ENCODE measurements around the gene TMEM44. TPM values are rescaled to one million over a fixed set of nuclear protein-coding genes. Genes with fewer than 3 reads are reported as not detected.

TMEM44 gene
- total RNA-seq, 3 donors from 2014 or later = 9.4 to 12.8 (median 9.6) TPM

GRCh38 chr3:194604126-194604525 is 29.1 kb downstream of the TMEM44 start:
- TF ChIP-seq POLR2AphosphoS5 (IDR thresholded peaks at IDR 0.05) (no peak), CTCF (IDR thresholded peaks at IDR 0.05) (no peak), POLR2A (IDR thresholded peaks at IDR 0.05) (no peak)
- Histone ChIP-seq H3K27me3 (no peaks in the 10 kb centered on the region), H3K9me3 (no peaks in the 10 kb centered on the region), H3K36me3 (no peaks in the 10 kb centered on the region), H3K27ac (no peak overlapping the region), H3K4me1 (no peaks in the 10 kb centered on the region), H3K4me3 (no peak overlapping the region)
- intact Hi-C loops (cut with DNase I; ENCODE audit: low total_unique reads) = no loop called here
- no peak for DNase-seq (ENCODE audit: low spot score in 2 of 2)

- Histone ChIP-seq H3K4me3 (no peak overlapping the region), H3K27ac (no peak overlapping the region), H3K27me3 (no peaks in the 10 kb centered on the region), H3K36me3 (no peaks in the 10 kb centered on the region), H3K9me3 (no peaks in the 10 kb centered on the region), H3K4me1 (no peaks in the 10 kb centered on the region)
- no peak for TF ChIP-seq CTCF (IDR thresholded peaks at IDR 0.05)
- TF ChIP-seq POLR2AphosphoS5 (IDR thresholded peaks at IDR 0.05) = no peak
- TF ChIP-seq POLR2A (IDR thresholded peaks at IDR 0.05) = no peak
- intact Hi-C loops (cut with DNase I; ENCODE audit: low total_unique reads) = no loop called here
- DNase-seq (ENCODE audit: low spot score in 2 of 2) = no peak
Measured at GRCh38 chr3:194602669-194603171, 30.5 kb downstream of the TMEM44 start.

- H3K27ac ChIP-seq = no peak overlapping the region
- H3K9me3 ChIP-seq = no peaks in the 10 kb centered on the region
- no peaks in the 10 kb centered on the region for H3K27me3 ChIP-seq
- H3K36me3 ChIP-seq = no peaks in the 10 kb centered on the region
- H3K4me1 ChIP-seq = no peaks in the 10 kb centered on the region
- TF ChIP-seq POLR2AphosphoS5 (IDR thresholded peaks at IDR 0.05) (no peak), CTCF (IDR thresholded peaks at IDR 0.05) (no peak)
- no peak for DNase-seq (ENCODE audit: low spot score in 2 of 2)
- H3K4me3 ChIP-seq = no peak overlapping the region
- intact Hi-C loops (cut with DNase I; ENCODE audit: low total_unique reads) = no loop called here
Measured at GRCh38 chr3:194598771-194599557, 34.3 kb downstream of the TMEM44 start.

- Histone ChIP-seq H3K9me3 (no peaks in the 10 kb centered on the region), H3K27ac (no peak overlapping the region), H3K4me1 (peaks cover 0 to 5% of the 10 kb centered on the region in 2 donors), H3K36me3 (no peaks in the 10 kb centered on the region), H3K27me3 (no peaks in the 10 kb centered on the region), H3K4me3 (no peak overlapping the region)
- no peak for DNase-seq (ENCODE audit: low spot score in 2 of 2)
- intact Hi-C loops (cut with DNase I; ENCODE audit: low total_unique reads) = no loop called here
- TF ChIP-seq POLR2AphosphoS5 (IDR thresholded peaks at IDR 0.05) (no peak), POLR2A (IDR thresholded peaks at IDR 0.05) (no peak), CTCF (IDR thresholded peaks at IDR 0.05) (no peak)
Measured at GRCh38 chr3:194596906-194597305, 36.3 kb downstream of the TMEM44 start.
